Body of pancreas (tissue), 4 donors: Measurements from ENCODE around the gene KIRREL3.

ENCODE experiments used
- CTCF ChIP-seq, 7 experiments: fragments of 450-650 bp in 4 of 7; fragments of 200-600 bp in 3 of 7; sonication (generic) in 3 of 7; IDR thresholded peaks; one replicate each; pipeline ENCODE4 v1.5.1; 2016 to 2019; ENCODE audit warnings: antibody characterized with exemption in 7 of 7
- POLR2A ChIP-seq, 3 donors: fragments of 450-650 bp; IDR thresholded peaks; one replicate each; pipeline ENCODE4 v1.6.1; 2016; ENCODE audit warnings: antibody characterized with exemption in 3 of 3, mild to moderate bottlenecking in 2 of 3

DNA sequence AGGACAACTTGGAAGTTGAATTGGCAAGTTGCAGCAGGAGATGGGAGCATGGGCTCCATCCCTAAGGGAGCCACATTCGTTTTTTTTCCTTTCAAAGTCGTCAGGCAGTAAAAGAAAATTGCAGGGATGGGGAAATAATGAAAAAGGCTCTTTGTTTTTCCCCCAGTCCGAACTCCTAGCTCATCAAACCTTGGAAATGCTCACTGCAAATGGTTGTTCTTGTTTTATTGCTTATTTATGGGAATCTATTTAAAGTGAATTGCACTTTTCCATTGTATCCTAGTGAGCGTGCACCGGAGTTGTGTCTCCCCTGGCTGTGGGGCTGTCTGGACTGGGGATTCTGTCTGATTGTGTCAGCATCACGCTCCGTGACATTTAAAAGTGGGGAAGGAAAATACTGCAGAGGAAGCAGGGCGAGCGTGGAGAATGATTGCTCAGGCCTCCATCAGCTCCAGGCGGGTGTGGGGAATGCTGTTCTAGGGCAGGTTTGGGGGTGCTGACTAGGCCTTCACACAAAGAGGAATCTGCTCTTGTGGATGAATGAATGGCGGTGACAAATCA is 306.4 kb downstream of the KIRREL3 start:
- TF ChIP-seq CTCF (IDR thresholded peaks at IDR 0.05) (no peak), POLR2A (IDR thresholded peaks at IDR 0.05) (no peak)
